ENCODE results near the gene TNPO3.
"Not testable (repeated sequence)": the region's sequence is repeated elsewhere in the genome, so short reads cannot be mapped to it uniquely, and the experiment has no call there.

Gene TNPO3

GRCh38 chr7:128997181-128997580, 57.7 kb downstream of the TNPO3 start:
- peaks cover 44% of the 10 kb centered on the region for H3K36me3 ChIP-seq (ENCODE audit: low read length)
- no peaks in the 10 kb centered on the region for H3K9me2 ChIP-seq (replicated peaks; ENCODE audit: insufficient read depth, low read length)
- no peak overlapping the region for H2AFZ ChIP-seq (ENCODE audit: low read depth, low read length, severe bottlenecking)
- H3K27me3 ChIP-seq (ENCODE audit: low read length), result no peaks in the 10 kb centered on the region
- H3K27ac ChIP-seq (ENCODE audit: low read depth, low read length), result no peak overlapping the region
- H3K79me2 ChIP-seq (ENCODE audit: insufficient read depth, low read length), result peaks cover 4% of the 10 kb centered on the region; the same call in 1 of the 2 replicates
- H3K9me3 ChIP-seq (ENCODE audit: insufficient read depth, low read length), result no peaks in the 10 kb centered on the region
- H3K4me2 ChIP-seq (ENCODE audit: low read depth, low read length, poor library complexity, severe bottlenecking), result no peak overlapping the region
- TF ChIP-seq EZH2phosphoT487 (conservative IDR thresholded peaks at IDR 0.05; ENCODE audit: low read length) (no peak), CTCF (IDR thresholded peaks at IDR 0.05; ENCODE audit: insufficient read depth, low read length, poor library complexity, severe bottlenecking) (no peak)
- H3F3A ChIP-seq (ENCODE audit: insufficient read depth), result no peaks in the 10 kb centered on the region
- H4K20me1 ChIP-seq (ENCODE audit: low read depth, low read length), result no peaks in the 10 kb centered on the region
- no peak overlapping the region for H3K4me3 ChIP-seq (ENCODE audit: insufficient read depth, low read length, poor library complexity, severe bottlenecking)
- no peak overlapping the region for H3K9ac ChIP-seq (ENCODE audit: low read length)

DNA sequence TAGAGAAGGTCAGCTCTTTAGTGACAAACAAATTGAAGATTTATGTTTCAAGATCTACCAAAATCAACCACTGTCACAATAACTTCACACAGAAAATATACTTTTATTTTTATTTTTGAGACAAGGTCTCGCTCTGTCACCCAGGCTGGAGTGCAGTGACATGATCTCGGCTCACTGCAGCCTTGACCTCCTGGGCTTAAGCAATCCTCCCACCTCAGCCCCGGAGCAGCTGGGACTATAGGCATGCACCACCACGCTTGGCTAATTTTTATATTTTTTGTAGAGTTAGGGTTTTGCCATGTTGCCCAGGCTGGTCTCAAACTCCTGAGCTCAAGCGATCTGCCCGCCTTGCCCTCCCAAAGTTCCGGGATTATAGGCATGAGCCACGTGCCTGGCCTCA, 60.4 kb downstream of the TNPO3 start:
- H3K9me3 ChIP-seq (ENCODE audit: insufficient read depth, low read length); H3K4me3 ChIP-seq (ENCODE audit: insufficient read depth, low read length, poor library complexity, severe bottlenecking); H3K4me2 ChIP-seq (ENCODE audit: low read depth, low read length, poor library complexity, severe bottlenecking); H3K27ac ChIP-seq (ENCODE audit: low read depth, low read length); H3K27me3 ChIP-seq (ENCODE audit: low read length); H3K9me2 ChIP-seq (replicated peaks; ENCODE audit: insufficient read depth, low read length); H3F3A ChIP-seq (ENCODE audit: insufficient read depth); H4K20me1 ChIP-seq (ENCODE audit: low read depth, low read length); H3K9ac ChIP-seq (ENCODE audit: low read length); H3K79me2 ChIP-seq (ENCODE audit: insufficient read depth, low read length); H2AFZ ChIP-seq (ENCODE audit: low read depth, low read length, severe bottlenecking): not testable (repeated sequence)
- H3K36me3 ChIP-seq (ENCODE audit: low read length), result peaks cover 35% of the 10 kb centered on the region; the same call in 1 of the 2 replicates

DNA sequence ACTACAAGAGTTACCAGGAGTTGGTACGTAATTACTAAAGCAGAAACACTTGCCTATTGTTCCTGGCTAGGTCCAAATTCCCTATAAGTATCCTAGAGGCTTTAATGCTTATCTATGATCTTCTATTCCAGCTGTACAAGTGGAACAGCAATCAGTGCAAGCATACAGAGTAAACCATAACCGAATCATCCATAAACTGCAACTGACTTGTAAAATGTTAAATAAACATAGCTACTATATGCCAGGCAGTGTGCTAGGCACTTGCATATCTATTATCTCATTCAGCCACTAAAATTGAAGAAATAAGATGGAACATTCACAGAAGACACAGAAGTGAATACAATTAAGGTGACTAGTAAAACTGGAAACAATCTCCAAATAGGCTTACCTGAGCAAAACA, 61.5 kb downstream of the TNPO3 start:
- Histone ChIP-seq H3K79me2 (ENCODE audit: insufficient read depth, low read length) (no peaks in the 10 kb centered on the region), H3K9me3 (ENCODE audit: insufficient read depth, low read length) (no peaks in the 10 kb centered on the region), H3K27me3 (ENCODE audit: low read length) (no peaks in the 10 kb centered on the region), H2AFZ (ENCODE audit: low read depth, low read length, severe bottlenecking) (no peak overlapping the region), H3F3A (ENCODE audit: insufficient read depth) (no peaks in the 10 kb centered on the region), H3K4me2 (ENCODE audit: low read depth, low read length, poor library complexity, severe bottlenecking) (no peak overlapping the region), H3K36me3 (ENCODE audit: low read length) (peaks cover 39% of the 10 kb centered on the region), H3K4me3 (ENCODE audit: insufficient read depth, low read length, poor library complexity, severe bottlenecking) (no peak overlapping the region), H3K9ac (ENCODE audit: low read length) (no peak overlapping the region), H3K9me2 (replicated peaks; ENCODE audit: insufficient read depth, low read length) (no peaks in the 10 kb centered on the region), H4K20me1 (ENCODE audit: low read depth, low read length) (no peaks in the 10 kb centered on the region), H3K27ac (ENCODE audit: low read depth, low read length) (no peak overlapping the region)
- no peak for TF ChIP-seq CTCF (IDR thresholded peaks at IDR 0.05; ENCODE audit: insufficient read depth, low read length, poor library complexity, severe bottlenecking)

DNA sequence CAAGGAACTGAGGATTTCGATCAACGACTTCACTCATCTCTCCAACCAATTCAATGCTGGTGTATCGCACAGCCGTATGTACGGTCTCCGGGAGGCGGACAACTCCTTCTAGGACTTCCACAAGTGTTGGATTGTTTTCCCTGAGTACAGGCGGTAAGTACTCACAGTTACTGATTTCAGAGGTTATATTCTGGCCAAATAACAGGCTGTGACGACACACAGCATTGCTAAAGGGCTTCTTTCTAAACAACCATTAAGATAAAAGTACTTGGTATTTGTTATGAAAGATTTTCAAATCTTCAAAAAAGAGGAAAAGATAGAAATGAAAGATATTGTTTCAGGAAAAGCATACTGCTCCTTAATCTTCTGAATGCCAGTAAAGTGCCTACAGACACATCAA, 65.0 kb downstream of the TNPO3 start:
- H3K9ac ChIP-seq (ENCODE audit: low read length), result no peak overlapping the region
- peaks cover 38% of the 10 kb centered on the region for H3K36me3 ChIP-seq (ENCODE audit: low read length)
- H2AFZ ChIP-seq (ENCODE audit: low read depth, low read length, severe bottlenecking), result no peak overlapping the region
- H3K27me3 ChIP-seq (ENCODE audit: low read length), result no peaks in the 10 kb centered on the region
- H3K4me3 ChIP-seq (ENCODE audit: insufficient read depth, low read length, poor library complexity, severe bottlenecking), result no peak overlapping the region
- no peaks in the 10 kb centered on the region for H3K79me2 ChIP-seq (ENCODE audit: insufficient read depth, low read length)
- no peaks in the 10 kb centered on the region for H3K9me2 ChIP-seq (replicated peaks; ENCODE audit: insufficient read depth, low read length)
- H3K4me2 ChIP-seq (ENCODE audit: low read depth, low read length, poor library complexity, severe bottlenecking), result no peak overlapping the region
- no peak overlapping the region for H3K27ac ChIP-seq (ENCODE audit: low read depth, low read length)
- TF ChIP-seq EZH2phosphoT487 (conservative IDR thresholded peaks at IDR 0.05; ENCODE audit: low read length), result no peak
- no peak for TF ChIP-seq CTCF (IDR thresholded peaks at IDR 0.05; ENCODE audit: insufficient read depth, low read length, poor library complexity, severe bottlenecking)
- no peaks in the 10 kb centered on the region for H3F3A ChIP-seq (ENCODE audit: insufficient read depth)
- H3K9me3 ChIP-seq (ENCODE audit: insufficient read depth, low read length), result no peaks in the 10 kb centered on the region
- no peaks in the 10 kb centered on the region for H4K20me1 ChIP-seq (ENCODE audit: low read depth, low read length)
